A673 (cell line): ENCODE measurements around the gene ATP5F1E. TPM values are rescaled to one million over a fixed set of nuclear protein-coding genes. Genes with fewer than 3 reads are reported as not detected.

Experiments used
- BruUV-seq: library from RNA; stranded (reverse); fragments of 400-500 nt; replicated peaks from 2 replicates; lab custom pipeline; 2021; lab: Mats Ljungman, UMichigan
- CTCF ChIA-PET: fragments of 300-600 bp; sonication (Branson Sonifier 250); formaldehyde crosslinking; loops from one replicate; lab custom pipeline; 2022; ENCODE audit warnings: antibody characterized with exemption; lab: Charles Lee
- POLR2A ChIA-PET: fragments of 300-600 bp; sonication (Branson Sonifier 250); formaldehyde crosslinking; loops from one replicate; lab custom pipeline; 2022; ENCODE audit warnings: antibody characterized with exemption; ENCODE audit not compliant: low non-redundant PET; lab: Charles Lee
- DNase-seq: peaks from one replicate; pipeline ENCODE4 v3.0.0-alpha.2; 2015; ENCODE audit warnings: low spot score
- H3K27ac ChIP-seq: fragments of 200-600 bp; sonication (generic); 2 replicates; pipeline ENCODE4 v1.5.1; 2016; ENCODE audit warnings: mixed run types, low read depth, mild to moderate bottlenecking, mixed read lengths, antibody characterized with exemption, low read length; ENCODE audit not compliant: poor library complexity, severe bottlenecking
- H3K27me3 ChIP-seq: fragments of 200-600 bp; sonication (generic); replicated peaks from 2 replicates; pipeline ENCODE4 v1.6.1; 2017; ENCODE audit warnings: mixed run types, low read depth, mild to moderate bottlenecking, mixed read lengths, antibody characterized with exemption, low read length; ENCODE audit not compliant: insufficient read depth, poor library complexity
- H3K36me3 ChIP-seq: fragments of 200-600 bp; sonication (generic); 2 replicates; pipeline ENCODE4 v1.6.1; 2016; ENCODE audit warnings: mixed run types, mild to moderate bottlenecking, mixed read lengths, antibody characterized with exemption, low read length; ENCODE audit not compliant: insufficient read depth, poor library complexity, severe bottlenecking
- H3K4me1 ChIP-seq: fragments of 200-600 bp; sonication (generic); 2 replicates; pipeline ENCODE4 v1.6.1; 2017; ENCODE audit warnings: mixed run types, mild to moderate bottlenecking, mixed read lengths, antibody characterized with exemption, low read length; ENCODE audit not compliant: insufficient read depth, poor library complexity, severe bottlenecking
- H3K4me3 ChIP-seq: fragments of 200-600 bp; sonication (generic); 2 replicates; pipeline ENCODE4 v1.5.1; 2016; ENCODE audit warnings: low read depth, mixed run types, mild to moderate bottlenecking, mixed read lengths, low read length; ENCODE audit not compliant: poor library complexity, severe bottlenecking
- H3K9me3 ChIP-seq: fragments of 200-600 bp; sonication (generic); 2 replicates; pipeline ENCODE4 v1.6.1; 2016; ENCODE audit warnings: mixed run types, low read depth, mild to moderate bottlenecking, mixed read lengths, antibody characterized with exemption, low read length; ENCODE audit not compliant: poor library complexity, severe bottlenecking
- EZH2 ChIP-seq: fragments of 200-600 bp; sonication (generic); IDR thresholded peaks from 2 replicates; pipeline ENCODE4 v1.6.1; 2017; ENCODE audit warnings: borderline replicate concordance, low read depth, mild to moderate bottlenecking, mixed read lengths, antibody characterized with exemption, low read length; ENCODE audit not compliant: poor library complexity, severe bottlenecking
- intact Hi-C: fragments of 100-400 bp; cut with micrococcal nuclease; formaldehyde crosslinking; loops from one replicate; pipeline ENCODE4 v1.10.0; 2022; ENCODE audit not compliant: unreplicated experiment
- total RNA-seq: library from RNA; stranded (reverse); gene quantifications from 2 replicates; pipeline ENCODE4 v1.2.3, GENCODE V29; 2021
- TF ChIP-seq, protein P1 (sequence below): fragments of 300-800, 200-600 bp; sonication (generic); conservative IDR thresholded peaks from 2 replicates; pipeline ENCODE4 v1.5.1; 2017; ENCODE audit warnings: low read depth, mild to moderate bottlenecking, antibody characterized with exemption, low read length, moderate library complexity, mixed read lengths

The ATP5F1E gene
- total RNA-seq, 1 experiment from 2014 or later = 76.8 TPM

DNA sequence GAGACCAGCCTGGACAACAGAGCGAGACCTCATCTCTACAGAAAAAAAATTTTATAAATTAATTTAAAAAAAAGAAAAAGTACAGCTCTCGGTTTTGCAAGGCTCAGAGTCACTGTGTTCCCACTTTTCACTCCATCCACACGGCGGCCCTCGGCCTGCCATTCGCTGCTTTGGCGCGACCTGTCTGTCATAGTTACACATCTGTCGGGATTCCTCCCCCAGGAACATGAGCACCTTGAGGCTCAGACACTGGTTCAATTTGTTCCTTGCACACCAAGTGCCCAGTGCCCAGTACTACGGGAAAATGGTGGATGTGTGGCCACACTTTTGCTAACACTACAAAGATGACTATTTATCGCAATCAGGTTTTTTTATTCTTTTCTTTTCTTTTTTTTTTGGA is 33.5 kb downstream of the ATP5F1E start:
- CTCF ChIA-PET = no interaction called here
- Histone ChIP-seq H3K4me1 (no peaks in the 10 kb centered on the region), H3K27ac (no peak overlapping the region), H3K27me3 (no peaks in the 10 kb centered on the region), H3K36me3 (peaks cover 24% of the 10 kb centered on the region), H3K4me3 (no peak overlapping the region), H3K9me3 (no peaks in the 10 kb centered on the region)
- TF ChIP-seq, protein P1, sequence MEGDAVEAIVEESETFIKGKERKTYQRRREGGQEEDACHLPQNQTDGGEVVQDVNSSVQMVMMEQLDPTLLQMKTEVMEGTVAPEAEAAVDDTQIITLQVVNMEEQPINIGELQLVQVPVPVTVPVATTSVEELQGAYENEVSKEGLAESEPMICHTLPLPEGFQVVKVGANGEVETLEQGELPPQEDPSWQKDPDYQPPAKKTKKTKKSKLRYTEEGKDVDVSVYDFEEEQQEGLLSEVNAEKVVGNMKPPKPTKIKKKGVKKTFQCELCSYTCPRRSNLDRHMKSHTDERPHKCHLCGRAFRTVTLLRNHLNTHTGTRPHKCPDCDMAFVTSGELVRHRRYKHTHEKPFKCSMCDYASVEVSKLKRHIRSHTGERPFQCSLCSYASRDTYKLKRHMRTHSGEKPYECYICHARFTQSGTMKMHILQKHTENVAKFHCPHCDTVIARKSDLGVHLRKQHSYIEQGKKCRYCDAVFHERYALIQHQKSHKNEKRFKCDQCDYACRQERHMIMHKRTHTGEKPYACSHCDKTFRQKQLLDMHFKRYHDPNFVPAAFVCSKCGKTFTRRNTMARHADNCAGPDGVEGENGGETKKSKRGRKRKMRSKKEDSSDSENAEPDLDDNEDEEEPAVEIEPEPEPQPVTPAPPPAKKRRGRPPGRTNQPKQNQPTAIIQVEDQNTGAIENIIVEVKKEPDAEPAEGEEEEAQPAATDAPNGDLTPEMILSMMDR = no peak
- no peak for TF ChIP-seq EZH2
- intact Hi-C loops = no loop called here
- no peak for DNase-seq
- POLR2A ChIA-PET = no interaction called here
- BruUV-seq = no TSS peak

DNA sequence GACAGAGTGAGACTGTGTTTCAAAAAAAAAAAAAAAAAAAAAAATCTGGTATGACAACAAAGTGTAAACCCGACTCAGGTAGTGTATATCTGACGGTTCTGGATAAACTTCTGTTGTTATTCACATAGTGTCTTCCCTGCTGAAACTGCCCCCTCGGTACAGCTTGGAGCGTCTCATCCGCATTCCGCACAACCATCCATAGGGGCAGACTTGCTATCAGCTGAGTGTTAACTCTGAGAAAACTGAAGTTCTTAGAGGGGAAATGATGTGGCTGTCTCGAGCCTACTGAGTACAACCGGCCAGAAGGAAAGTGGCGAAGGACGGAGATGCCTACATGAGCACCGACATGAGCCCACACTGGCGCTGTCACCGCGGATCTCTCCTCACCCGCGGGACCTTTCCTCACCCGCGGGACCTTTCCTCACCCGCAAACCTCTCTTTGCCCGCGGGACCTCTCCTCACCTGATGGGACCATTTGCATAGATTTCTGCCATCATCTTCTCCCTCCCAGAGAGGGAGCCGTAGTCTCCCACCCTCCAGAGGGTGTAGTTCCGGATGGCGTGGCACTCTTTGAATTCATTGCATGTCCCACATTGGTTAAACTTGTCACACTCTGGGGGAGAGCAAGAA is 34.9 kb downstream of the ATP5F1E start:
- H3K27ac ChIP-seq = no peak overlapping the region
- TF ChIP-seq EZH2 = no peak
- TF ChIP-seq, protein P1 = no peak
- peaks cover 38% of the 10 kb centered on the region for H3K36me3 ChIP-seq
- ChIA-PET POLR2A (no interaction called here), CTCF (no interaction called here)
- H3K4me1 ChIP-seq = no peaks in the 10 kb centered on the region
- H3K27me3 ChIP-seq = no peaks in the 10 kb centered on the region
- H3K4me3 ChIP-seq = no peak overlapping the region
- intact Hi-C loops = no loop called here
- BruUV-seq = no TSS peak
- H3K9me3 ChIP-seq = no peaks in the 10 kb centered on the region
- no peak for DNase-seq

DNA sequence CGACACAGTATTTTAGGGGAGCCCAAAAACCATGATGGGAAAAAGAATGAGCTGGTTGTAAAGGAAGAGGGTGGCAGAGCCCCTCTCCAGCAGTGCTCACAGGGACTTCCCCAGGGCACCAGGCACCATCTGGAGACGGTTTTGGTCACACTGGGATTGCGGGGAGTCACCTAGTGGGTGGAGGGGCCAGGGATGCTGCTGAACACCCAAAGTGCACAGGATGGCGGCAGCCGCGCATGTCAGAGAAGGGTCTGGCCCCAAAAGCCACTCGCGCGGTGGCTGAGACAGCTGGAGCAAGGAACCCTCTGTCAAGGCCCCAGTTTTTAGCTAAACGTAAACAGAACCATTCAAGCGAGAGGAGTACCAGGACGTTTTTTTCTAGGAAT is 35.9 kb downstream of the ATP5F1E start:
- POLR2A ChIA-PET = no interaction called here
- Histone ChIP-seq H3K4me3 (no peak overlapping the region), H3K9me3 (no peaks in the 10 kb centered on the region), H3K4me1 (no peaks in the 10 kb centered on the region), H3K36me3 (peaks cover 49% of the 10 kb centered on the region), H3K27me3 (no peaks in the 10 kb centered on the region), H3K27ac (no peak overlapping the region)
- BruUV-seq = no TSS peak
- intact Hi-C loops = no loop called here
- TF ChIP-seq EZH2 = no peak
- TF ChIP-seq, protein P1 = no peak
- CTCF ChIA-PET = no interaction called here
- DNase-seq = no peak
